WTC11 (cell line): ENCODE results near the gene ARHGAP23. TPM values are rescaled to one million over a fixed set of nuclear protein-coding genes. Genes with fewer than 3 reads are reported as not detected.
A peak's percentile ranks its signal among the peaks of the same experiment; 100 is the strongest.

ENCODE experiments used
- CREM ChIP-seq: sonication (generic); formaldehyde crosslinking; IDR thresholded peaks from 2 replicates; pipeline ENCODE4 v1.8.1; 2022; ENCODE audit warnings: mild to moderate bottlenecking, missing genetic modification reagents, moderate library complexity
- ETV6 ChIP-seq: sonication (generic); formaldehyde crosslinking; IDR thresholded peaks from 2 replicates; pipeline ENCODE4 v1.8.1; 2022; ENCODE audit warnings: mild to moderate bottlenecking, missing genetic modification reagents
- GRHL2 ChIP-seq: fragments of 250-450 bp; sonication (Bioruptor Pico); IDR thresholded peaks from 2 replicates; pipeline ENCODE4 v1.8.0; 2022; ENCODE audit warnings: mild to moderate bottlenecking, moderate library complexity; ENCODE audit not compliant: insufficient replicate concordance, severe bottlenecking
- IRF2 ChIP-seq: sonication (generic); formaldehyde crosslinking; IDR thresholded peaks from 2 replicates; pipeline ENCODE4 v1.8.0; 2022; ENCODE audit warnings: low read depth, missing genetic modification reagents, borderline replicate concordance
- JUN ChIP-seq: sonication (generic); formaldehyde crosslinking; IDR thresholded peaks from 2 replicates; pipeline ENCODE4 v1.8.0; 2023; ENCODE audit warnings: mild to moderate bottlenecking, missing genetic modification reagents
- KAT7 ChIP-seq: sonication (generic); formaldehyde crosslinking; IDR thresholded peaks from 2 replicates; pipeline ENCODE4 v1.8.1; 2023; ENCODE audit warnings: missing genetic modification reagents, mild to moderate bottlenecking, borderline replicate concordance
- MXD4 ChIP-seq: fragments of 250-450 bp; sonication (Bioruptor Pico); IDR thresholded peaks from 2 replicates; pipeline ENCODE4 v1.8.0; 2021; ENCODE audit warnings: mild to moderate bottlenecking, moderate library complexity, borderline replicate concordance
- MYBL2 ChIP-seq: sonication (generic); formaldehyde crosslinking; IDR thresholded peaks from 2 replicates; pipeline ENCODE4 v1.8.1; 2023; ENCODE audit warnings: mild to moderate bottlenecking, moderate library complexity, missing genetic modification reagents
- NFE2L1 ChIP-seq: sonication (generic); formaldehyde crosslinking; IDR thresholded peaks from 2 replicates; pipeline ENCODE4 v1.8.1; 2023; ENCODE audit warnings: missing genetic modification reagents
- NR2C2 ChIP-seq: sonication (generic); formaldehyde crosslinking; IDR thresholded peaks from 2 replicates; pipeline ENCODE4 v1.8.0; 2022; ENCODE audit warnings: mild to moderate bottlenecking, missing genetic modification reagents
- PRRX2 ChIP-seq: fragments of 250-450 bp; sonication (Bioruptor Pico); IDR thresholded peaks from 2 replicates; pipeline ENCODE4 v1.8.0; 2021; ENCODE audit warnings: mild to moderate bottlenecking
- RORB ChIP-seq: fragments of 250-450 bp; sonication (Bioruptor Pico); IDR thresholded peaks from 2 replicates; pipeline ENCODE4 v1.9.0; 2021; ENCODE audit warnings: mild to moderate bottlenecking
- SP1 ChIP-seq: sonication (generic); formaldehyde crosslinking; conservative IDR thresholded peaks from 2 replicates; pipeline ENCODE4 v1.8.1; 2022; ENCODE audit warnings: missing genetic modification reagents
- TEAD4 ChIP-seq: sonication (generic); formaldehyde crosslinking; IDR thresholded peaks from 2 replicates; pipeline ENCODE4 v1.8.0; 2022; ENCODE audit warnings: mild to moderate bottlenecking, missing genetic modification reagents
- TP53 ChIP-seq: sonication (generic); formaldehyde crosslinking; IDR thresholded peaks from 2 replicates; pipeline ENCODE4 v1.8.1; 2023; ENCODE audit warnings: mild to moderate bottlenecking, missing genetic modification reagents
- ZNF396 ChIP-seq: fragments of 250-450 bp; sonication (Bioruptor Pico); IDR thresholded peaks from 2 replicates; pipeline ENCODE4 v1.8.0; 2021; ENCODE audit warnings: mild to moderate bottlenecking, moderate library complexity, borderline replicate concordance
- ZNF416 ChIP-seq: fragments of 250-450 bp; sonication (Bioruptor Pico); IDR thresholded peaks from 2 replicates; pipeline ENCODE4 v1.9.0; 2021; ENCODE audit warnings: mild to moderate bottlenecking, inconsistent platforms
- ZNF423 ChIP-seq: fragments of 250-450 bp; sonication (Bioruptor Pico); IDR thresholded peaks from 2 replicates; pipeline ENCODE4 v2.1.2; 2022; ENCODE audit warnings: mild to moderate bottlenecking, moderate library complexity
- ZNF671 ChIP-seq: fragments of 250-450 bp; sonication (Bioruptor Pico); IDR thresholded peaks from 2 replicates; pipeline ENCODE4 v1.8.0; 2021; ENCODE audit warnings: mild to moderate bottlenecking
- total RNA-seq: library from RNA; stranded (reverse); gene quantifications from 3 replicates; pipeline ENCODE4 v1.2.3, GENCODE V29; 2021
- TF ChIP-seq, protein P1 (sequence below): sonication (generic); formaldehyde crosslinking; IDR thresholded peaks from 2 replicates; pipeline ENCODE4 v1.8.1; 2022; ENCODE audit warnings: missing genetic modification reagents, borderline replicate concordance
- TF ChIP-seq, protein P2 (sequence below): sonication (generic); formaldehyde crosslinking; IDR thresholded peaks from 2 replicates; pipeline ENCODE4 v1.8.1; 2022; ENCODE audit warnings: low read depth, mild to moderate bottlenecking, moderate library complexity, missing genetic modification reagents, borderline replicate concordance
- TF ChIP-seq, protein P3 (sequence below): sonication (generic); formaldehyde crosslinking; conservative IDR thresholded peaks from 2 replicates; pipeline ENCODE4 v1.8.1; 2022; ENCODE audit warnings: mild to moderate bottlenecking, missing genetic modification reagents
- TF ChIP-seq, protein P4 (sequence below): sonication (generic); formaldehyde crosslinking; IDR thresholded peaks from 2 replicates; pipeline ENCODE4 v1.8.1; 2022; ENCODE audit warnings: mild to moderate bottlenecking, moderate library complexity, missing genetic modification reagents
- TF ChIP-seq, protein P5 (sequence below): sonication (generic); formaldehyde crosslinking; IDR thresholded peaks from 2 replicates; pipeline ENCODE4 v1.8.1; 2023; ENCODE audit warnings: mild to moderate bottlenecking, missing genetic modification reagents
- TF ChIP-seq, protein P6 (sequence below): sonication (generic); formaldehyde crosslinking; IDR thresholded peaks from 2 replicates; pipeline ENCODE4 v1.8.0; 2022; ENCODE audit warnings: mild to moderate bottlenecking, missing genetic modification reagents
- TF ChIP-seq, protein P7 (sequence below): sonication (generic); formaldehyde crosslinking; IDR thresholded peaks from 2 replicates; pipeline ENCODE4 v1.8.0; 2023; ENCODE audit warnings: missing genetic modification reagents
- TF ChIP-seq, protein P8 (sequence below): sonication (generic); formaldehyde crosslinking; IDR thresholded peaks from 2 replicates; pipeline ENCODE4 v1.8.0; 2022; ENCODE audit warnings: missing genetic modification reagents

ARHGAP23 gene
- total RNA-seq, 1 experiment from 2014 or later: 66.0 TPM

DNA sequence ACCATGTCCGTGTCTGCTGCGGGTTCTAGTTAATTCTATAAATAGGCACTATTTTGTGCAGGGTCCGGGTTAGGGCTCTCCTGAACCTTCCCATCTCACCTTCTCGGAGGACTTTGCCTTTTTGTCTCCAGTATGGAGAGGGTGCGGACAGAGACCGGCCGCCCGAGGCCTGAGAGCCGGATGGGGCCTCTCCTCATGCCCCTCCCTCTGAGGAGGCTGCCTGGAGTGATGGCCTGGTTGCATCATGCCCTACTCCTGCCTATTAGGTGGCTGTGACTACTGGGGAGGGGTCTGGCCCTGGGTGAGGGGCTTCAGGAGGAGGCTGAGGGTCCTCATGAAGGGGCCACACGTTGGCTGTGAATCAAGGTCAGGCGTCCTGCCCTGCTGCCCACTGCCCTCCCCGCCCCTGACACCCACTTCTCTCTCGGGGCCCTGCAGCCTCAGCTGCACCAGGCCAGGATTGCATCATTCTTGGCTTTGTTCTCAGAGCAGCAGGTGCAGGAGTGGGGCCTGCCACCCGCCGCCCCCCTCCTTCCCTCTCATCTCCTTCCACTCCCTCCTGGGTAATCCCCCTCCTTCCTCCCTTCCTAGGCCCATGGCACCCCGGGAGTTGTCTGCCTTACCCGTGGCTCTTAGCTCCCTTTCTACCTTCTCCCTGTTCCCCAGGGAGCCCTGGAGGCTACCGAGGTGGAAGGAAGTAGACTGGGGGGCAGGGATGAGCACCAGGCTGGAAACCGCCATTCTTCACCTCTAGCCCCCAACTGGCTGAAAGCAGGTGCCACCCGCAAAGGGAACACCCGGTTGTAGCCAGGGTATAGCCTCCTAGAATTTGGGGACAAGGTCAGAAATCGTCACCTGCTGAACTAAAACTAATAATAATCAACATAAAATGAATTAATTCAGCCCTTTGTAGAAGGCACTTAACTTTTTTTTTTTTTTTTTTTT is 12.7 kb upstream of the ARHGAP23 start (continued):
- TF ChIP-seq, protein P1, sequence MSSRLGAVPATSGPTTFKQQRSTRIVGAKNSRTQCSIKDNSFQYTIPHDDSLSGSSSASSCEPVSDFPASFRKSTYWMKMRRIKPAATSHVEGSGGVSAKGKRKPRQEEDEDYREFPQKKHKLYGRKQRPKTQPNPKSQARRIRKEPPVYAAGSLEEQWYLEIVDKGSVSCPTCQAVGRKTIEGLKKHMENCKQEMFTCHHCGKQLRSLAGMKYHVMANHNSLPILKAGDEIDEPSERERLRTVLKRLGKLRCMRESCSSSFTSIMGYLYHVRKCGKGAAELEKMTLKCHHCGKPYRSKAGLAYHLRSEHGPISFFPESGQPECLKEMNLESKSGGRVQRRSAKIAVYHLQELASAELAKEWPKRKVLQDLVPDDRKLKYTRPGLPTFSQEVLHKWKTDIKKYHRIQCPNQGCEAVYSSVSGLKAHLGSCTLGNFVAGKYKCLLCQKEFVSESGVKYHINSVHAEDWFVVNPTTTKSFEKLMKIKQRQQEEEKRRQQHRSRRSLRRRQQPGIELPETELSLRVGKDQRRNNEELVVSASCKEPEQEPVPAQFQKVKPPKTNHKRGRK (CRISPR knock-in tag): no peak
- TF ChIP-seq TEAD4 (CRISPR knock-in tag) (no peak), ZNF416 (CRISPR knock-in tag) (no peak), NR2C2 (CRISPR knock-in tag) (no peak), ZNF396 (CRISPR knock-in tag) (no peak), PRRX2 (CRISPR knock-in tag) (no peak), MYBL2 (CRISPR knock-in tag) (no peak), JUN (CRISPR knock-in tag) (no peak), ZNF671 (CRISPR knock-in tag) (no peak), CREM (CRISPR knock-in tag) (no peak), TP53 (CRISPR knock-in tag) (no peak), RORB (CRISPR knock-in tag) (no peak), GRHL2 (CRISPR knock-in tag) (no peak), IRF2 (no peak), NFE2L1 (CRISPR knock-in tag) (no peak), KAT7 (CRISPR knock-in tag) (no peak), SP1 (CRISPR knock-in tag) (no peak), ETV6 (CRISPR knock-in tag) (0 out of 2 replicates have a peak, but pooled peaks have one; percentile 59), MXD4 (CRISPR knock-in tag) (no peak), ZNF423 (peak; percentile 94)
- TF ChIP-seq, protein P2, sequence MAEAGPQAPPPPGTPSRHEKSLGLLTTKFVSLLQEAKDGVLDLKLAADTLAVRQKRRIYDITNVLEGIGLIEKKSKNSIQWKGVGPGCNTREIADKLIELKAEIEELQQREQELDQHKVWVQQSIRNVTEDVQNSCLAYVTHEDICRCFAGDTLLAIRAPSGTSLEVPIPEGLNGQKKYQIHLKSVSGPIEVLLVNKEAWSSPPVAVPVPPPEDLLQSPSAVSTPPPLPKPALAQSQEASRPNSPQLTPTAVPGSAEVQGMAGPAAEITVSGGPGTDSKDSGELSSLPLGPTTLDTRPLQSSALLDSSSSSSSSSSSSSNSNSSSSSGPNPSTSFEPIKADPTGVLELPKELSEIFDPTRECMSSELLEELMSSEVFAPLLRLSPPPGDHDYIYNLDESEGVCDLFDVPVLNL (CRISPR knock-in tag): no peak
- TF ChIP-seq, protein P3, sequence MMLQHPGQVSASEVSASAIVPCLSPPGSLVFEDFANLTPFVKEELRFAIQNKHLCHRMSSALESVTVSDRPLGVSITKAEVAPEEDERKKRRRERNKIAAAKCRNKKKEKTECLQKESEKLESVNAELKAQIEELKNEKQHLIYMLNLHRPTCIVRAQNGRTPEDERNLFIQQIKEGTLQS (CRISPR knock-in tag): peak; percentile 98
- TF ChIP-seq, protein P4, sequence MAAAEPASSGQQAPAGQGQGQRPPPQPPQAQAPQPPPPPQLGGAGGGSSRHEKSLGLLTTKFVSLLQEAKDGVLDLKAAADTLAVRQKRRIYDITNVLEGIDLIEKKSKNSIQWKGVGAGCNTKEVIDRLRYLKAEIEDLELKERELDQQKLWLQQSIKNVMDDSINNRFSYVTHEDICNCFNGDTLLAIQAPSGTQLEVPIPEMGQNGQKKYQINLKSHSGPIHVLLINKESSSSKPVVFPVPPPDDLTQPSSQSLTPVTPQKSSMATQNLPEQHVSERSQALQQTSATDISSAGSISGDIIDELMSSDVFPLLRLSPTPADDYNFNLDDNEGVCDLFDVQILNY: no peak
- TF ChIP-seq, protein P5, sequence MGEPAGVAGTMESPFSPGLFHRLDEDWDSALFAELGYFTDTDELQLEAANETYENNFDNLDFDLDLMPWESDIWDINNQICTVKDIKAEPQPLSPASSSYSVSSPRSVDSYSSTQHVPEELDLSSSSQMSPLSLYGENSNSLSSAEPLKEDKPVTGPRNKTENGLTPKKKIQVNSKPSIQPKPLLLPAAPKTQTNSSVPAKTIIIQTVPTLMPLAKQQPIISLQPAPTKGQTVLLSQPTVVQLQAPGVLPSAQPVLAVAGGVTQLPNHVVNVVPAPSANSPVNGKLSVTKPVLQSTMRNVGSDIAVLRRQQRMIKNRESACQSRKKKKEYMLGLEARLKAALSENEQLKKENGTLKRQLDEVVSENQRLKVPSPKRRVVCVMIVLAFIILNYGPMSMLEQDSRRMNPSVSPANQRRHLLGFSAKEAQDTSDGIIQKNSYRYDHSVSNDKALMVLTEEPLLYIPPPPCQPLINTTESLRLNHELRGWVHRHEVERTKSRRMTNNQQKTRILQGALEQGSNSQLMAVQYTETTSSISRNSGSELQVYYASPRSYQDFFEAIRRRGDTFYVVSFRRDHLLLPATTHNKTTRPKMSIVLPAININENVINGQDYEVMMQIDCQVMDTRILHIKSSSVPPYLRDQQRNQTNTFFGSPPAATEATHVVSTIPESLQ (CRISPR knock-in tag): no peak
- TF ChIP-seq, protein P6, sequence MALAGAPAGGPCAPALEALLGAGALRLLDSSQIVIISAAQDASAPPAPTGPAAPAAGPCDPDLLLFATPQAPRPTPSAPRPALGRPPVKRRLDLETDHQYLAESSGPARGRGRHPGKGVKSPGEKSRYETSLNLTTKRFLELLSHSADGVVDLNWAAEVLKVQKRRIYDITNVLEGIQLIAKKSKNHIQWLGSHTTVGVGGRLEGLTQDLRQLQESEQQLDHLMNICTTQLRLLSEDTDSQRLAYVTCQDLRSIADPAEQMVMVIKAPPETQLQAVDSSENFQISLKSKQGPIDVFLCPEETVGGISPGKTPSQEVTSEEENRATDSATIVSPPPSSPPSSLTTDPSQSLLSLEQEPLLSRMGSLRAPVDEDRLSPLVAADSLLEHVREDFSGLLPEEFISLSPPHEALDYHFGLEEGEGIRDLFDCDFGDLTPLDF: no peak
- TF ChIP-seq, protein P7, sequence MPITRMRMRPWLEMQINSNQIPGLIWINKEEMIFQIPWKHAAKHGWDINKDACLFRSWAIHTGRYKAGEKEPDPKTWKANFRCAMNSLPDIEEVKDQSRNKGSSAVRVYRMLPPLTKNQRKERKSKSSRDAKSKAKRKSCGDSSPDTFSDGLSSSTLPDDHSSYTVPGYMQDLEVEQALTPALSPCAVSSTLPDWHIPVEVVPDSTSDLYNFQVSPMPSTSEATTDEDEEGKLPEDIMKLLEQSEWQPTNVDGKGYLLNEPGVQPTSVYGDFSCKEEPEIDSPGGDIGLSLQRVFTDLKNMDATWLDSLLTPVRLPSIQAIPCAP: no peak
- TF ChIP-seq, protein P8, sequence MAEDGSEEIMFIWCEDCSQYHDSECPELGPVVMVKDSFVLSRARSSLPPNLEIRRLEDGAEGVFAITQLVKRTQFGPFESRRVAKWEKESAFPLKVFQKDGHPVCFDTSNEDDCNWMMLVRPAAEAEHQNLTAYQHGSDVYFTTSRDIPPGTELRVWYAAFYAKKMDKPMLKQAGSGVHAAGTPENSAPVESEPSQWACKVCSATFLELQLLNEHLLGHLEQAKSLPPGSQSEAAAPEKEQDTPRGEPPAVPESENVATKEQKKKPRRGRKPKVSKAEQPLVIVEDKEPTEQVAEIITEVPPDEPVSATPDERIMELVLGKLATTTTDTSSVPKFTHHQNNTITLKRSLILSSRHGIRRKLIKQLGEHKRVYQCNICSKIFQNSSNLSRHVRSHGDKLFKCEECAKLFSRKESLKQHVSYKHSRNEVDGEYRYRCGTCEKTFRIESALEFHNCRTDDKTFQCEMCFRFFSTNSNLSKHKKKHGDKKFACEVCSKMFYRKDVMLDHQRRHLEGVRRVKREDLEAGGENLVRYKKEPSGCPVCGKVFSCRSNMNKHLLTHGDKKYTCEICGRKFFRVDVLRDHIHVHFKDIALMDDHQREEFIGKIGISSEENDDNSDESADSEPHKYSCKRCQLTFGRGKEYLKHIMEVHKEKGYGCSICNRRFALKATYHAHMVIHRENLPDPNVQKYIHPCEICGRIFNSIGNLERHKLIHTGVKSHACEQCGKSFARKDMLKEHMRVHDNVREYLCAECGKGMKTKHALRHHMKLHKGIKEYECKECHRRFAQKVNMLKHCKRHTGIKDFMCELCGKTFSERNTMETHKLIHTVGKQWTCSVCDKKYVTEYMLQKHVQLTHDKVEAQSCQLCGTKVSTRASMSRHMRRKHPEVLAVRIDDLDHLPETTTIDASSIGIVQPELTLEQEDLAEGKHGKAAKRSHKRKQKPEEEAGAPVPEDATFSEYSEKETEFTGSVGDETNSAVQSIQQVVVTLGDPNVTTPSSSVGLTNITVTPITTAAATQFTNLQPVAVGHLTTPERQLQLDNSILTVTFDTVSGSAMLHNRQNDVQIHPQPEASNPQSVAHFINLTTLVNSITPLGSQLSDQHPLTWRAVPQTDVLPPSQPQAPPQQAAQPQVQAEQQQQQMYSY (CRISPR knock-in tag): no peak
